GM21825 (cell line): Measurements from ENCODE around the gene LMO7.
A peak's percentile ranks its signal among the peaks of the same experiment; 100 is the strongest.
"Not testable (repeated sequence)": the region's sequence is repeated elsewhere in the genome, so short reads cannot be mapped to it uniquely, and the experiment has no call there.

Experiments used
- ATAC-seq: cut with Tn5 transposase; IDR thresholded peaks from one replicate; pipeline ENCODE4 v1.9.1; 2021; ENCODE audit warnings: mild to moderate bottlenecking, moderate library complexity; ENCODE audit not compliant: unreplicated experiment

LMO7 gene

DNA sequence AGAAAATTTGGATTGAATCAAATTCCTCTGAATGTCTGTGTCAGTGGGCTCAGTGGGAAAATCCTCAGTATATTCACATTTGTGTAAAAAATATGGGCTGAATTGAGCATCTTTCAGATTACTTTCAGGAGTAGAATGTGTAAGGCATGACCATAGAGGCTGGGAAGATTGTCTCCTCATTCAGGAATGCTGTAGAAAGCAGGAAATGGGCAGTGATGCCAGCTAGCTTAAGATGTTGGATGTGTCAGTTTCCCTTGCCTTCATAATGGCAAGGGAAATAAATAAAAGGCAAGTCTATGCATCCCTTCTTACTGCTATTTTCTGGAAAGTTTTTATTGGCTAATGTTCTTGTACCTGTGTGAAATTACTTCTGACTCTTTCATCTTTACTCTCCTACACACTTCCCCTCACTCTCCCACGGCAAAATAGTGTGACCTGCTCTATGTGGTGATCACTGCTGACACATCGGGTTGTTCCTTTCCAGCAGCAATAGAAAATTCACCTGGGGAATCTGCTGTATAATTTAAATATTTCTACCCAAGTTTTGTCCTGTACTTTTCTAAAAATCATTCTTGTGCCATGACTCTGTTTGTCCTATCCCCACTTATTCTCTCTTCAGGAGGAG lies 103.2 kb downstream of the LMO7 start:
- ATAC-seq: no peak

DNA sequence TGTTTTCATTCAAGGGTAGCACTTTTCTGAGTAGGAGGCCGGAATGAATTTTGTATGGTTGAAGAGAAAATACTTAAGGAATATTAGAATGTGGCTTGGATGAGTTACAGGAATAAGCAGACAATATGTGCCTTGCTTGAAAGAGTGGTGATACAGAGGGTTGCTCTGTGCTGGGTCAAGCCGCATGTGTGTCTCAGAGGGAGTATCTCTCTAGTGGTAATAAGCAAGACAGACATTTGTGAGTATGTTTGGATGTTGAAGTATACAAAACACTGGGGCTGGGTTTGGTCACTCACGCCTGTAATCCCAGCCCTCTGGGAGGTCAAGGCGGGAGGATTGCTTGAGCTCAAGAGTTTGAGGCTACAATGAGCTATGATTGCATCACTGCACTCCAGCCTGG lies 103.9 kb downstream of the LMO7 start:
- ATAC-seq: no peak

DNA sequence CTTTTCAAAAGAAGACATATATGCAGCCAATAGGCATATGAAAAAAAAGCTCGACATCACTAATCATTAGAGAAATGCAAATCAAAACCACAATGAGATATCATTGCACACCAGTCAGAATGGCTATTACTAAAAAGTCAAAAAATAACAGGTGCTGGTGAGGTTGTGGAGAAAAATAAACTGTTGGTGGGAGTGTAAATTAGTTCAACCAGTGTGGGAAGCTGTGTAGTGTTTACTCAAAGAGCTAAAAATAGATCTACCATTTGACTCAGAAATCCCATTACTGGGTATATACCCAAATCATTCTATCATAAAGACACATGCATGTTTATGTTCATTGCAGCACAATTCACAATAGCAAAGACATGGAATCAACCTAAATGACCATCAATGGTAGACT lies 106.9 kb downstream of the LMO7 start:
- ATAC-seq: not testable (repeated sequence)

DNA sequence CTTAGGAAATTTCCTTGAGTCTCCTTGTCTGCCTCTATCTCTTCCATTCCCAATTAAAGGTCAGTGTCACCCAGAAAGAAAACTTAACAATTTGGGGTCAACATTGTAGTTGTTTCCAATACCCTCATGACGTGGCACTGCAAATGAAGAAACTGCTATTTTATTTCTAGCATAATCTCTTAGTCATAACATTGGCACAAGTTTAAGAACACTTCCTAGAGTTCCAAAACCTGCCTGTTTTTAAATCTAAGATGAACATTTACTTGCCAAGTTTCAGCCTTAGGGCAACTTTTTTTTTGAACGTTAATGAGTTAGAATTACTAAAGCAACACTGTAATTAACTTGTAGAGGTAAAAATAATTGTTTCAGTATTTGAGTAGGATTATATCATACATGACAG lies 108.0 kb downstream of the LMO7 start:
- ATAC-seq: no peak

DNA sequence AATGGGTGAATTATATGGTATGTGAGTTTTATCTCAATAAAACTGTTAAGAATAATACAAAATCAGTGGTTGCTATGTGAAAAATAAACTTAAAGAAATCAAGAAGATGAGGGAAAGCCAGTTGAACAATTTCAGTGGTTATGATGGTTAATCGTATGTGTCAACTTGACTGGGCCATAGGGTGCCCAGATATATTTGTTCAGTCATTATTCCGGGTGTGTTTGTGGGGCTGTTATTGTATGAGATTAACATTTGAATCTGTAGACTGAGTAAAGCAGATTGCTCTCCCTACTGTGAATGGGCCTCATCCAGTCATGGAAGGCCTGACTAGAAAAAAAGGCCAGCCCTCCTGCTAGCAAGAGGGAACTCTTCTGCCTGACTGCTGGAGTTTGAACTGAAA lies 109.3 kb downstream of the LMO7 start:
- no peak for ATAC-seq

DNA sequence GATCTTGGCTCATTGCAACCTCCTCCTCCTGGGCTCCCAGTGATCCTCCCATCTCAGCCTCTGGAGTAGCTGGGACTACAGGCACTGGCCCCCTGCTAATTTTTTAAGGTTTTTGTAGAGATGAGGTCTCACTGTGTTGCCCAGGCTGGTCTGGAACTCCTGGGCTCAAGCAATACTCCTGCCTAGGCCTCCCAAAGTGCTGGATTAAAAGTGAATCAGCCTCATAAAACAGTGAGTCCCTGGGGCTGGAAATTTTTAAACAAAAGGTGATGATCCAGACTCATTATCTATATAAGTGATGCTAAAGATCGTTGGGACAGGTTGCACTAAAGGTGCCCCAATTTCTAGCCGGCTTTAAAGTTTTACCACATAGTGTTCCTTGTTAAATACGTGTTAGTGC lies 112.7 kb downstream of the LMO7 start:
- ATAC-seq: no peak

DNA sequence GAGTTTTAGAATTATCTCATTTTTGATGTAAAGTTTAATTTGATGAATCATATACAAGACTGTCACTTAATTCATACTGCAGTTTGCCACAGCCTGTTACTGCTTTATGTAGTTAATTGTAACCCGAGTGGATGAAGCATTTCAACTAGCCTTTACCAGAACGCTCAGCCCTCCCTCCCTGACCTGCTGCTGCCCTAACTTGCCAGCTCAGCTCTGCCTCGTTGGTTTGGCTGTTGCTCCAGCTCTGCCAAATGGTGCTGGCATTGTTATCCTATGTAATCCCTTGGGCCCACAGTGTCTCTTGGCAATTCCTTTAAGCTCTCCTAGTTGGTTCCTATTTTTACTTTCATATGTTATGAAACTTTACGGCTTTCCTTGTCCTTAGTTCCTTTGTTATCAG lies 113.3 kb downstream of the LMO7 start:
- ATAC-seq: no peak

DNA sequence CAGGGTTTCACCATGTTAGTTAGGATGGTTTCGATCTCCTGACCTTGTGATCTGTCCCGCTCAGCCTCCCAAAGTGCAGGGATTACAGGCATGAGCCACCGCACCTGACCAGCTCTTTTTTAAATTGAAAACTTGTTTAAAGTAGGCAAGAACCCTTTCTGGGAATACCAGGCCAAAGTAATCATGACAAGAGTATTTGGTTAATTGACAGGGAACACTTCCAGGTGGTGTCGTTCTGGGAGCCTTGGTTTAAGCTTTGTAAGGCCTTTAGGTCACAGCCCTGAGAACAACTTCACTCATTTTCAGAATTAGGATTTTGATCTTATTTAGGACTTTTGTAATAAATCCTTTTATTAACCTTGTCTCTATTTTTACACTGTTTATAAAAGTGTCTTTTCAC lies 115.2 kb downstream of the LMO7 start:
- no peak for ATAC-seq

DNA sequence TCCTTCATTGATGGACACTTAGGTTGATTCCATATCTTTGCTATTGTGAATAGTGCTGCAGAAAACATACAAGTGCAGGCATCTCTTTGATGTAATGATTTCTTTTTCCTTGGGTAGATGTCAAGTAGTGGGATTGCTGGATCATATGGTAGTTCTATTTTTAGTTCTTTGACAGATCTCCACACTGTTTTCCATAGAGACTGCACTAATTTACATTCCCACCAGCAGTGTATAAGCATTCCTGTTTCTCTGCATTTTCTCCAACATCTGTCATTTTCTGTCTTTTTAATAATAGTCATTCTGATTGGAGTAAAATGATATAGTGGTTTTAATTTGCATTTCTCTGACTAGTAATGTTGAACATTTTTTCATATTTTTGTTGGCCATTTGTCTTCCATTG lies 116.7 kb downstream of the LMO7 start:
- no peak for ATAC-seq

DNA sequence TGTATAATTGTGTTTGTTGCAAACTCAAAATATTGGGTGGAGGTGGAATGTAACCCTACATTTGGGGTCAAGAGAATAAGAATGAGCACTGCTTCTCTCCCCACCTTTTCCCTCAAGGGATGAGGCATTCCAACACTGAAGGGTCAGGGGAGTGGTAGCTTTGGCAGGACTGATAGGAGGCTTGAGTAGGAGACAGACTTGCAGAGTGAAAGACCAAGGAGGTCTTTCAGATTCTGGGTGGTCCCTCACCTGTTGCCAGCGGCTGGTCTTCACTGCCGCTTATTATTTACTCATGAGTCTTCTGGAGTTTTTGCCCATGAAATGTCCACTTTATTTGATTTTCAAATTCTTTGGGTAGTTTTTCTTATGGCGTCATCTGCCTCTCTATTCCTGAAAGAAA lies 118.8 kb downstream of the LMO7 start:
- ATAC-seq: no peak

DNA sequence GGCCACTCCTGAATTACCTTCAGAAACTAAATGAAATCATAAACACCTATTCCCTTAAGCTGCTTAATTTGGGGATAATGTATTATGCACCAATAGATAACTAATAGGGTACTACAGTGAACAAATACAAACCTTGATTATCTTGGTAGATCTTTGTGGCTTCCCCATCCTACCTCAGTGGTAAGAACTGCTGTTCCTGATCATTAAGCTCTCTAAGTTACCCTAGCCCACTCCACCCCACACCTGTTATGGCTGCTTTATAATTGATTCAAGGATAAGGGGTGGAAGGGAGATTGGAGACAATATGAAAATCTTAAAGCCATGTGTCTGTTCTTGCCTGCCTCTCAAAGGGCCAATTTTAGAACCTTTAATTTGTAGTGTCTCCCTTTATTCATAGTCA lies 121.2 kb downstream of the LMO7 start:
- ATAC-seq: no peak

DNA sequence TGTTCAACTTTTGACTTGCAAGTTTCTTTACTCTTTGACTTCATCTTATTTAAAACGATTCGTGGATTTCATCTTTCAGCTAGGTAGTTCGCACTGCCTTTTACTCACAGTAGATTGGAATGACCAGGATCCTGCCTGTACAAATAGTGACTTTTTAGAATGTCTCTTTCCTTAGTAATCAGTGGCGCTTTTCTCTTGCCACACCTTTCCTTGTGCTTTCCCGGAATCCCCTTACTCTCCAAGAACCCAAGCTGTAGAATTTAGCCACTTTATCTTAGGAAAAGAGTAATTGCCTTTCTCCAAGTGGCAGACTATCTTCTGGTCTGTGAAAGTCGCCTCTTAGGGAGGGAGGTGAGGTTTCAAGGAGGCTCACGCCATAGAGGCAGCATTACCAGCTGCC lies 123.4 kb downstream of the LMO7 start:
- ATAC-seq: no peak

DNA sequence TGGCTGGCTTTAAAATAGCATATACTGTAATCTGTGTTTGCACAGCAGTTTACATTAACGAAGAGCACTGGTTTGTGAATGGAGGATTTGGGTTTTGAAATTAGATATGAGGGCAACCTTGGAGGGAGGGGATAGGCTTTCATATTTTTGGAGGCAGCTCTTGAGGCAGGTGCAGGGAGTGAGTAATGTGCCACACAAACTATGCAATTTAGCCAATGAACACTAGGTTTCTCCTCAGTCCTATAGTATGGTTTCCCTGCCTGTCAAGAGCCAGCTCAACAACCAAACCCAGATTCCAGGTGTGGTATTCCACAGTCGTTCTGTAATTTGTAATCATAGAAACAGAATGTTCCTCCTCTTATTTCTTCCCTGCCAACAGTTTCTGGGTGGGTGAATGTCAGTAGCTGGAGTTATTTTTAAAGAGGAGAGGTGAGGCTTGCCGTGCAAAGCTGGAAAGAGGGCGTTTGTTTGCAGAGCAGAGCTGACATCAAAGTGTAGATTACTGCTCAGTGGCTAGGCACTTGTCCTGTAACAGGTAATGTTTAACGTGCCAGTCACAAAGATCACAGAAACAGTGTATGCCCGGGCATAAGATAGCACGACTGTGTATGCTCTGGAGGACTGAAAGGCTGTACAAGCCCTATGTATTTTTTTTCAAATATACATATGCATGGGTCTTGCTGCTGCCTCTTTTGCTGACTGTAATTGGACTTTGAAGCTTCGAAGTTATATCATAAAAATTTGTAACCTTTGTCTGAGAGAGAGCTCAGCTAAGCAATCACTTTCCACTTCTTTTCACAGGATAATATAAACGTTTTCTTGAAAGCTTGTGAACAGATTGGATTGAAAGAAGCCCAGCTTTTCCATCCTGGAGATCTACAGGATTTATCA lies 124.2 kb downstream of the LMO7 start:
- ATAC-seq: peak; percentile 42

DNA sequence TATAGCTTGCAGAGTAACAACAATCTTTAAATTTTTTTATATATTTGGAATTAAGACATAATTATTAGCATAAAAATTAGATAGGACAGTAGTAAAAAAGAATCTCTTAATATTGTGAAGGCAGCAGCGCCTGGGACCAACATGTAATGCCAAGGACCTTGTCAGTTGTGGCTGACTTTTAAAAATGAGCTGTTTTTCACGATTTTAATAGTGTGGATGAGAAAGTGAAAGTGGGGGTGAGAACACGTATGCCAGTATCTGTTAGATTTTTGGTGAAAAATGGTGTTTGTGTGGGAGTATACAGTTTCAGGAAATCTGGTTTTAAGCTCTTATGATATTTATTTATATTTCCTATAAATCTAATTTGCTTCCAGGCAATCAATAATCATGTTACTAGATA lies 125.2 kb downstream of the LMO7 start:
- no peak for ATAC-seq

DNA sequence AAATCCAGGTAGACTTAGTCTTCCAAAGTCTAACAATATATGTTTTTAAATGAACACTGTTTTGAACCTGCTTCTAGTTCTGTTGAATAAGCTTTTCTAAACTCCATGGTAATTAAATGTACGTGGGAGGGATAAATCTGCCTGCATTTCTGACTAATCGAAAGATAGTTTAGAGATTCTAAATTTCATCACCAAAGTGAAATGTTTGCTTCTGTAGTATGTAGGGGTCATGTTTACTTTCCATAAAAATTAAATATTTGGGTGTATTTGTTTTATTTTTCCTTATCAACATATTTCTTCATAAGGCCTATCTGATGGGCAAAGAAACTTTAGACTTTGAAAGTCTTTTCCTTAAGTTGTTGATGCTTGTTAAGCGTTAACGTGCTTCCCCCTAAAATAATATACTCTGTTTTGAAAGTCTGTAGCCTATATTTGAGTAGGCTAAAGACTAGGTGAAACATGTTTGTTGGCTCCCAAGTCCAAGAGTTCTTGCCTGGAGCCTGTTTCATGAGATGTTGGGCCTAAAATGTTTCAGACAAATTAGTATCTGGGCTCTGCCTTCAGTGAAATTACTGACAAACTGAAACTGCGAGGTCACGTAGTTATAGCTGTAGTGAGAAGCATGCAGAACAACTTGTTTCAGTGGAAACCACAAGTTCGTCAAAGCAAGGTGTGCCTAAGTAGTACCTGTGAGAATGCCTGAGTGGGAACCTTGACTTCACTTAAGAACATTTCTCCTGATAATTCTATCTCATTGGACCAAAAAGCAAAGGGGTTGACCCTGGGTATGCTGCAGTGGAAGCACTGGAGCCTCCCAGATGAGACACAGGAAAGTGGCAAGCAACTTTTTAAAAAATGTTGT lies 126.2 kb downstream of the LMO7 start:
- peak; percentile 94 for ATAC-seq

DNA sequence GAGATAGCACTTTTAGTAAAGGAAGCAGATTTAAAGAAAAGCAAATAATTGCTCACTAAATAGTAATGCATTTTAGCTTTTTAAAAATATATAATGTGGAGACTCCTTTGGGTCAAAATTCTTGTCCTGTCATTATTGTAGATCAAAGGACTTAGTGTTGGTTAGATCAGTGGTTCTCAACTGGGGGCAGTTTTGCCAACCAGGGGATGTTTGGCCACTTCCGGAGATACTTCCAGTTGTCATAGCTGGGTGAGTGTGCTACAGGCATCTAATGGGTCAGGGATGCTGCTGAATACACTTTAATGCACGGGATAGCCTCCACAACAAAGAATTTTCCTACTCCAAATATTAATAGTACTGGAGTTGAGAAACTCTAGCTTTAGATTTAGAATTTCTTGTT lies 126.8 kb downstream of the LMO7 start:
- ATAC-seq: no peak

DNA sequence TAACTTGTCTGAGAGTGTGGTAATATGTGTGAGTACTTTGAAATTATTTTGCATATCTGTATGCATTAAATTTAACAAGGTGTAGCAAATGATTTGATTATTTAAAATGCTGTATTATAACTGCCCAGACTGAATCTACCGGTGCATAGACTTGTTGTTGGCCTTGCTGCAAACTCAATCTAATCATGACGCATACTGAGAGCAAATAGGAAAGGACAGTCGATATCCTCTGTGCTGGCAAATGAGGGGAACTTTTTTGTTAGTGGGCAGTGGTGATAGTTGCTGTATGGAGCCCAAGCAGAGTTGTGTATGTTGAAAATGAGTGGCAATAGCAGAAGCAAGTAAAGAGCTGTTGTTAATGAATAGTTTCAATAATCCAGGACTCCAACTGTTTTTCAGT lies 127.4 kb downstream of the LMO7 start:
- no peak for ATAC-seq

DNA sequence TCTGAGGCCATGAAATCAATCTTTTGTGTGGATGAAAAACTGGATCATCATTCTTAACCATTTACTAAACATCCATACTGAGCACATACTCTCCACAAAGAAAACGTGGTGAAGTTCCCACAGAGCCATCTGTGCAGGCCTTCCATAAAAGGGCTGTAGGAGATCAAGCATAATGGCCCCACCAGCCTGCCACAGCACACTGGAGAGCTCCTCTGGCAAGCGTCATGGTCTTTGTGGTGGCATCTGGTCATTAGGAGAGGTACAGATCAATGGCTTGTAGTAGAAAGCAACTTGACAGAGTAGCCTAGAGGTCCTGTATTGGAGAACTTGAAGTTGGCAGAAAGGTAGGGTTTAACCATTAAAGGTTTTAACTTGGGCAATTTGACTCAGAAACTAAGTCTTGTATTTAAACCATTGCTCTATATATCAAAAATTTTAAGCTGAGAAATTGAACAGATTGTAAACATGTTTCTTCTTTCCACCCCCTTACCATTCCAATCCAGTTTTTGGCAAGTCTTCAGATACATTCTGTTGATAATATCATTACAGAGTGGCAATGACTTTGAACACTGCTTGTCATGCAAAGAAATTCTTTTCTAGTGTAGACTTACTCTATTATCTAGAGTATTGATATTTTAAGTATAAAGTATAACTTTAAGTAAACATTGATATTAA lies 128.3 kb downstream of the LMO7 start:
- ATAC-seq: no peak

DNA sequence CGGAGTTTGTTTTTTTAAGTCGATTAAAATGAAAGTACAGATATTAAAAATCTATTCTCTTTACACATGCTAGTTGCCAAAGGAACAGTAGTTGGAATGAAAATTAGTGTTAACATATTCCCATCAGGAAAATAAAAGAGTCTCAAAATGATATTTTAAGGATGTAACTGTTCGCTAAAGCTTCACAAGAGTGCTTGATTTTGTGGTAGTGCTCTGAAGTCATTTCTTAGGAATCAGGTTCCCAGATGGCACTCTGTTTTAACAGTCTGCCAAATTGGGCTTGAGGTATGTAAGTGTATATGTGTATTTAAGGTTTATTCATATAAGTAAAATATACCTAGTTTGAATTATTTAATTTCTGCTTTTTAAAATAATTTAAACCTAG lies 128.8 kb downstream of the LMO7 start:
- no peak for ATAC-seq

DNA sequence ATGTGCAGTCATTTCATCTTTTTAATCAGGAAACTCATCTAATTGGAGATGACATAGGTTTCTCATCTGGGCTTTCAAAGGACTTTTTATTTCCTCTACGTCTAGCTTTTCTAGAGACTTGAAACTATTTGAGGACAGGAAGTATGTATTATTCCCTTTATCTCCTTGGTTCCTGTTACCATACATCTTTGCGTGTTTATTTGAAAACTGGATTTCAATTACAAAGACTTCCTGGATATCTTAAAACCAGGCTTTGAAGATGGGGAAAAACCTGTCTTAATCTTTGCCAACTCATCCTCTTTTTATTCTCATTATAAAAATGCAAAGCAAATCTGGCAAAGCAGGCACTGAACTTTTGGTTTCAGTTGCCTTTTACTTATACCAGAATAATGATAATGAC lies 130.5 kb downstream of the LMO7 start:
- no peak for ATAC-seq
